Thoracic aorta (tissue), 2 donors: Measurements from ENCODE around the gene SWAP70. TPM values are rescaled to one million over a fixed set of nuclear protein-coding genes. Genes with fewer than 3 reads are reported as not detected.
"Not testable (repeated sequence)": the region's sequence is repeated elsewhere in the genome, so short reads cannot be mapped to it uniquely, and the experiment has no call there.

Experiments
- ATAC-seq: fragments of 150-250 bp; one replicate; pipeline ENCODE4 v1.8.0; 2017; ENCODE audit warnings: low read depth; ENCODE audit not compliant: insufficient number of reproducible peaks, low FRiP score
- DNase-seq: peaks from one replicate; pipeline ENCODE4 v3.0.0-alpha.2; 2020; ENCODE audit warnings: low spot score
- H3K27ac ChIP-seq, 2 donors: fragments of 200-600 bp; sonication (generic); 1 replicate in 1 of 2; 2 replicates in 1 of 2; pipeline ENCODE4 v1.5.1; 2016; ENCODE audit warnings: mild to moderate bottlenecking in 2 of 2, moderate library complexity in 2 of 2
- H3K27me3 ChIP-seq: fragments of 200-600 bp; sonication (generic); replicated peaks from 2 replicates; pipeline ENCODE4 v1.6.0; 2016; ENCODE audit warnings: mild to moderate bottlenecking; ENCODE audit not compliant: insufficient read depth
- H3K36me3 ChIP-seq: fragments of 200-600 bp; sonication (generic); one replicate; pipeline ENCODE4 v1.5.1; 2016
- H3K4me1 ChIP-seq, 2 donors: fragments of 200-600 bp; sonication (generic); 1 replicate in 1 of 2; 2 replicates in 1 of 2; pipeline versions ENCODE4 v1.5.1 to v1.6.0; 2016; ENCODE audit warnings: low read depth in 2 of 2, mild to moderate bottlenecking in 1 of 2; ENCODE audit not compliant: control insufficient read depth in 1 of 2
- H3K4me3 ChIP-seq: fragments of 200-600 bp; sonication (generic); 2 replicates; pipeline ENCODE4 v1.5.1; 2016; ENCODE audit warnings: mild to moderate bottlenecking
- H3K9me3 ChIP-seq: fragments of 200-600 bp; sonication (generic); 2 replicates; pipeline ENCODE4 v1.5.1; 2016
- total RNA-seq, 2 donors: library from RNA; depleted of rRNA; stranded (reverse); fragments of >200 nt; gene quantifications; one replicate each; pipeline versions ENCODE4 v1.1.0 to v1.2.3, GENCODE V29; 2016
- TF ChIP-seq, protein P1 (sequence below): fragments of 200-600 bp; sonication (generic); IDR thresholded peaks from one replicate; pipeline ENCODE4 v1.5.1; 2019; ENCODE audit warnings: antibody characterized with exemption

SWAP70 gene
- total RNA-seq, 2 donors from 2014 or later, result 33.4 to 64.6 TPM

DNA sequence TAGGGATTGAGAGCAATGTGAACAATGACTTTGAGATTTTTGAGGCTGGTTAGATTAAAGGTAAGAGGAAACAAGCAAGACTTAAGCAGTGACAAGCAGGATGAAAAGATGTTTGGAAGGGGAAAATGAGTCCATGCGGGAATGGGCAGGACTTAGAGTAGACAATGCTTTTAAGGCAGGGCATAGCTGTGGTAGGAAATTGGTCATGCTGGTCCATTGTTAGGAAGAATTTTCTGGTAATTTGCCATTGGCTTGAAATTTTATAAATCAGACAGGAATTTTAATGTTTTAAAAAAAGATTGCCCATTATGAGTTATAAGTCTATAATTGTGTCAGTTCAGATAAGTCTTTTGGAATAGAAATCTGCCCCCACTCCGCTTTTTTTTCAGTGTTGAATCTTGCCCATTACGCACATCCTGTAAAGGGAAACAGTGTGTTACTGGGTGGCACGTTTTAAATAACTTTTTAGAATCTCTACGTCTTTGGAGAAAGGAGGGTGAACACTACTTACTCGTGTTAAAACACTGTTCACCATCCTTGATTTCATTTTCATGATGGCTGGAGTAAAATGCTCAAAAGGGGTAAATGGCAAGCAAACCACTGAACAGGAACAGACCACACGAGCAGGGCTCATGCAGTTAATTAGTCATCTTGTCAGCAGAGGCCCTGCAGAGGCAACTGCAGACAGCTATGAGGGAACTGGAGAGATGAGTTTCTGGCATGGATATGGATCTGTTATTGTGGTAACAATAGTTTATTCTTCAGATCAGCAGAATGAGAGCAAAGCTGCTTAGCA, 25.0 kb downstream of the SWAP70 start:
- ATAC-seq (peak; percentile 22), DNase-seq (no peak)
- TF ChIP-seq, protein P1, sequence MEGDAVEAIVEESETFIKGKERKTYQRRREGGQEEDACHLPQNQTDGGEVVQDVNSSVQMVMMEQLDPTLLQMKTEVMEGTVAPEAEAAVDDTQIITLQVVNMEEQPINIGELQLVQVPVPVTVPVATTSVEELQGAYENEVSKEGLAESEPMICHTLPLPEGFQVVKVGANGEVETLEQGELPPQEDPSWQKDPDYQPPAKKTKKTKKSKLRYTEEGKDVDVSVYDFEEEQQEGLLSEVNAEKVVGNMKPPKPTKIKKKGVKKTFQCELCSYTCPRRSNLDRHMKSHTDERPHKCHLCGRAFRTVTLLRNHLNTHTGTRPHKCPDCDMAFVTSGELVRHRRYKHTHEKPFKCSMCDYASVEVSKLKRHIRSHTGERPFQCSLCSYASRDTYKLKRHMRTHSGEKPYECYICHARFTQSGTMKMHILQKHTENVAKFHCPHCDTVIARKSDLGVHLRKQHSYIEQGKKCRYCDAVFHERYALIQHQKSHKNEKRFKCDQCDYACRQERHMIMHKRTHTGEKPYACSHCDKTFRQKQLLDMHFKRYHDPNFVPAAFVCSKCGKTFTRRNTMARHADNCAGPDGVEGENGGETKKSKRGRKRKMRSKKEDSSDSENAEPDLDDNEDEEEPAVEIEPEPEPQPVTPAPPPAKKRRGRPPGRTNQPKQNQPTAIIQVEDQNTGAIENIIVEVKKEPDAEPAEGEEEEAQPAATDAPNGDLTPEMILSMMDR, result no peak
- no peaks in the 10 kb centered on the region for H3K36me3 ChIP-seq
- H3K4me1 ChIP-seq, result peaks cover 30 to 55% of the 10 kb centered on the region in 2 donors
- peak overlapping the region; percentile 66 for H3K27ac ChIP-seq
- peak overlapping the region; percentile 12 for H3K4me3 ChIP-seq
- no peaks in the 10 kb centered on the region for H3K9me3 ChIP-seq
- no peaks in the 10 kb centered on the region for H3K27me3 ChIP-seq

DNA sequence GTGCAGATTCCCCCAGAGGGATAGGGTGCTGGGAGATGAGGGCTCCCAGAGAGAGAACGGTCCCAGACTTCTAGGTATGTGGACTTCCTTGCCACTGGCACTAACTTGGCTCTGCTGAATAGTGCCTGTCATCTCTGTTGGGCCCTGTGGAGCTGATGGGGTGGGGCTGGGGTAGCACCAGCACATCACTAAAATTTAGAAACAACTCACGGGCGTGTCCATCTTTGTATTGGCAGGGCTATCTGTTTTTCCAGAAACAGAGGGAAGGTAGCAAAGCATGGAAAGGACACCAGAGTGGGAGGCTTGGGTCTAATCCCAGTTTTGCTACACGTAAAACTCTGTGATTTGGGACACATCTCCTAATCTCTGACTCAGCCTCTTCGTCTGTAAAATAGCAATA, 25.8 kb downstream of the SWAP70 start:
- Histone ChIP-seq H3K36me3 (peaks cover 2% of the 10 kb centered on the region), H3K27me3 (no peaks in the 10 kb centered on the region), H3K4me1 (peaks cover 30 to 48% of the 10 kb centered on the region in 2 donors), H3K4me3 (no peak overlapping the region), H3K27ac (peak overlapping the region; percentile 66), H3K9me3 (no peaks in the 10 kb centered on the region)
- no peak for DNase-seq
- TF ChIP-seq, protein P1, result no peak
- ATAC-seq, result no peak

DNA sequence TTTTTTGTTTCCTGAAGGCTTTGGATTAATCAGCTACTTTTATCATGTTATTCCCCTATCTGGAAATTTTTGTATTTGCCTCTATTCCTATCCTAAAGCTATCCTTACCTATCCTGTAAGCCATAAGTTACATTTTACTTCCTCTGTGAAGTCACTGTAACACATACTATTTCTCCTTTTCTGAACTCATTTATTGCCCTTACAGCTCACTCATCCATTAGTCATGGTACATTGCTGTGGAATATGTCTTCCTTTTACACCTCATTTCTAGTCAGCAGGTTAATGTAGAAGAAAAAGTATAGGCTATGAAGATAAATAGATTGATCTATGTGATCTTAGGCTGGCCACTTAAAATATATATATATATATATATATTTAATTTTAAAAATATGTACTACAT, 28.0 kb downstream of the SWAP70 start:
- Histone ChIP-seq H3K4me1 (peaks cover 30 to 42% of the 10 kb centered on the region in 2 donors), H3K36me3 (peaks cover 8% of the 10 kb centered on the region), H3K27me3 (no peaks in the 10 kb centered on the region), H3K4me3 (no peak overlapping the region), H3K27ac (no peak overlapping the region), H3K9me3 (no peaks in the 10 kb centered on the region)
- TF ChIP-seq, protein P1, result no peak
- no peak for ATAC-seq
- no peak for DNase-seq

DNA sequence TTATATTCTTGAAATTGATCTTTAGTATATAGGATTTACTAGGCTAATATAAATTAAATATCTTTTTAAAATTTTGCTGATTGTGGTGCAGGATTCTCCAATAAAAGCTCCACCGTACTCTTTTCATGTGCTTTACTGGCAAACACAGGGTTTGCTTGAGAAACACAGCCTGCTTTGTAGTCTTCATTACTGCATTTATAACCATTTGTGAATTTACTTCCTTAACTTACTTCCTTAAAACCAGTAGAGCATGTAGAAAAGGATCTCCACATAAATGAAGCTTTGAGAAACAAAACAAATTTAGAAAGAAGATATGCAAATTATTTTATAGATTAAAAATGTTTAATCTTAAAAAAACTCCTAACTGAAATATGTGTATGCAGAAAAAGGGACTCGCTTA, 28.8 kb downstream of the SWAP70 start:
- H3K36me3 ChIP-seq, result peaks cover 8% of the 10 kb centered on the region
- no peaks in the 10 kb centered on the region for H3K27me3 ChIP-seq
- TF ChIP-seq, protein P1, result no peak
- no peak overlapping the region for H3K27ac ChIP-seq
- H3K4me3 ChIP-seq, result no peak overlapping the region
- DNase-seq (no peak), ATAC-seq (no peak)
- no peaks in the 10 kb centered on the region for H3K9me3 ChIP-seq
- H3K4me1 ChIP-seq, result peaks cover 30 to 38% of the 10 kb centered on the region in 2 donors

DNA sequence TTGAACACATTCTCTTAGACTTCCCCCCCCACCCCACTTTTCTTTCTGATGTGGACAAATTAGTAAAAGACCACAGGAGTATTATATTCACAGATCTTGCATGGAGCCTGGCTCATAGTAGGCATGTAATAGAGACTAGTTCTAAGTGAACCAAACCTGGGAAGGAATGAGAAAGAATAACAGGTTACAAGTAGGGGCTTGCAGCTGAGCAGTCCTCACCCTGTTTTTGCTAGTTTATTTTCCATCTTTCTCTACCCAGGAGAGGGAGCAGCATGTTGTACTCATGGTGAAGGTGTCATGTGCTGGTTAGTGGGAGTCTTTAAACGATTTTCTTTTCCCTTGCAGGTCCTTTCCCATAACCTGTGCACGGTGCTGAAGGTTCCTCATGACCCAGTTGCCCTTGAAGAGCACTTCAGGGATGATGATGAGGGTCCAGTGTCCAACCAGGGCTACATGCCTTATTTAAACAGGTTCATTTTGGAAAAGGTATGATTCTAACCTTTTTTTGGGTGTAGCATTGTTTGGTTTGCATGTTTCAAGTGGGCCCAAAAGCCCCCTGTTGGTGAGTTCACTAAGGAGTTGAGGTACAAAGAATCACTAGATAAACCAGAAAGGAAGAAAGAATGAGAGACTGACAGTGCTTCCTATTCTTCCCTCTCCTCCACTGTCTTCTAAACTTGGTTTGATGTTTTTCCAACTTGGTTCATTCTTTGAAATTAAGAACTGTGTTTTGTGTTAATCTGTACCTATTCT, 30.1 kb downstream of the SWAP70 start:
- peaks cover 8% of the 10 kb centered on the region for H3K36me3 ChIP-seq
- H3K27ac ChIP-seq, result no peak overlapping the region
- H3K27me3 ChIP-seq, result no peaks in the 10 kb centered on the region
- H3K9me3 ChIP-seq, result no peaks in the 10 kb centered on the region
- ATAC-seq, result no peak
- no peak for DNase-seq
- TF ChIP-seq, protein P1, result no peak
- no peak overlapping the region for H3K4me3 ChIP-seq
- peaks cover 23 to 25% of the 10 kb centered on the region in 2 donors for H3K4me1 ChIP-seq

DNA sequence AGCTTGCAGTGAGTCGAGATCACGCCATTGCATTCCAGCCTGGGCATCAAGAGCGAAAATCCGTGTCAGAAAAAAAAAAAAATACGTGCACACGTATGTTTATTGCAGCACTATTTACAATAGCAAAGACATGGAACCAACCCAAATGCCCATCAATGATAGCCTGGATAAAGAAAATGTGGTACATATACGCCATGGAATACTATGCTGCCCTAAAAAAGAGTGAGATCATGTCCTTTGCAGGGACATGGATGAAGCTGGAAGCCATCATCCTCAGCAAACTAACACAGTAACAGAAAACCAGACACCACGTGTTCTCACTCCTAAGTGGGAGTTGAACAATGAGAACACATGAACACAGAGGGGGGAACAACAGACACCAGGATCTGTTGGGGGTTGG, 31.4 kb downstream of the SWAP70 start:
- not testable (repeated sequence) for H3K27ac ChIP-seq, H3K27me3 ChIP-seq, DNase-seq, H3K9me3 ChIP-seq, H3K36me3 ChIP-seq, H3K4me3 ChIP-seq, ATAC-seq
- peaks cover 14 to 17% of the 10 kb centered on the region in 2 donors for H3K4me1 ChIP-seq
